Chondrocyte (in vitro differentiated cells): Measurements from ENCODE around the gene HTR6. TPM values are rescaled to one million over a fixed set of nuclear protein-coding genes. Genes with fewer than 3 reads are reported as not detected.

ENCODE experiments used
- DNase-seq: peaks from one replicate; pipeline ENCODE4 v3.0.0; 2021; ENCODE audit warnings: mixed read lengths, low spot score
- H3K27ac Mint-ChIP-seq: one replicate; pipeline ENCODE4 v1.8.0; 2021; ENCODE audit warnings: mild to moderate bottlenecking, moderate library complexity, mixed read lengths; ENCODE audit not compliant: unreplicated experiment
- H3K27me3 Mint-ChIP-seq: 2 replicates; pipeline ENCODE4 v1.8.0; 2021; ENCODE audit warnings: low read depth, mixed read lengths
- H3K36me3 Mint-ChIP-seq: 2 replicates; pipeline ENCODE4 v1.8.0; 2021; ENCODE audit warnings: low read depth, mixed read lengths
- H3K4me1 Mint-ChIP-seq: 2 replicates; pipeline ENCODE4 v1.8.0; 2021; ENCODE audit warnings: low read depth, mild to moderate bottlenecking, mixed read lengths
- H3K4me3 Mint-ChIP-seq: one replicate; pipeline ENCODE4 v1.8.0; 2021; ENCODE audit warnings: mild to moderate bottlenecking, moderate library complexity, mixed read lengths; ENCODE audit not compliant: unreplicated experiment
- H3K9me3 Mint-ChIP-seq: 2 replicates; pipeline ENCODE4 v1.8.0; 2021; ENCODE audit warnings: low read depth, mixed read lengths
- total RNA-seq: library from RNA; stranded (reverse); gene quantifications from 3 replicates; pipeline ENCODE4 v1.2.1, GENCODE V29; 2021
- TF ChIP-seq, protein P1 (sequence below): fragments of 200-600 bp; sonication (generic); IDR thresholded peaks from 2 replicates; pipeline ENCODE4 v1.5.0; 2021; ENCODE audit warnings: antibody characterized with exemption, mild to moderate bottlenecking, moderate library complexity

The HTR6 gene
- total RNA-seq, 1 donor from 2014 or later, result not detected

- TF ChIP-seq, protein P1, sequence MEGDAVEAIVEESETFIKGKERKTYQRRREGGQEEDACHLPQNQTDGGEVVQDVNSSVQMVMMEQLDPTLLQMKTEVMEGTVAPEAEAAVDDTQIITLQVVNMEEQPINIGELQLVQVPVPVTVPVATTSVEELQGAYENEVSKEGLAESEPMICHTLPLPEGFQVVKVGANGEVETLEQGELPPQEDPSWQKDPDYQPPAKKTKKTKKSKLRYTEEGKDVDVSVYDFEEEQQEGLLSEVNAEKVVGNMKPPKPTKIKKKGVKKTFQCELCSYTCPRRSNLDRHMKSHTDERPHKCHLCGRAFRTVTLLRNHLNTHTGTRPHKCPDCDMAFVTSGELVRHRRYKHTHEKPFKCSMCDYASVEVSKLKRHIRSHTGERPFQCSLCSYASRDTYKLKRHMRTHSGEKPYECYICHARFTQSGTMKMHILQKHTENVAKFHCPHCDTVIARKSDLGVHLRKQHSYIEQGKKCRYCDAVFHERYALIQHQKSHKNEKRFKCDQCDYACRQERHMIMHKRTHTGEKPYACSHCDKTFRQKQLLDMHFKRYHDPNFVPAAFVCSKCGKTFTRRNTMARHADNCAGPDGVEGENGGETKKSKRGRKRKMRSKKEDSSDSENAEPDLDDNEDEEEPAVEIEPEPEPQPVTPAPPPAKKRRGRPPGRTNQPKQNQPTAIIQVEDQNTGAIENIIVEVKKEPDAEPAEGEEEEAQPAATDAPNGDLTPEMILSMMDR, result no peak
- Mint-ChIP-seq H3K27me3 (no peaks in the 10 kb centered on the region), H3K9me3 (no peaks in the 10 kb centered on the region), H3K36me3 (peaks cover 10% of the 10 kb centered on the region), H3K4me1 (peaks cover 80% of the 10 kb centered on the region), H3K4me3 (no peak overlapping the region), H3K27ac (peak overlapping the region; percentile 37)
- no peak for DNase-seq
Measured at GRCh38 chr1:19619697-19620384, 44.8 kb upstream of the HTR6 start.

DNA sequence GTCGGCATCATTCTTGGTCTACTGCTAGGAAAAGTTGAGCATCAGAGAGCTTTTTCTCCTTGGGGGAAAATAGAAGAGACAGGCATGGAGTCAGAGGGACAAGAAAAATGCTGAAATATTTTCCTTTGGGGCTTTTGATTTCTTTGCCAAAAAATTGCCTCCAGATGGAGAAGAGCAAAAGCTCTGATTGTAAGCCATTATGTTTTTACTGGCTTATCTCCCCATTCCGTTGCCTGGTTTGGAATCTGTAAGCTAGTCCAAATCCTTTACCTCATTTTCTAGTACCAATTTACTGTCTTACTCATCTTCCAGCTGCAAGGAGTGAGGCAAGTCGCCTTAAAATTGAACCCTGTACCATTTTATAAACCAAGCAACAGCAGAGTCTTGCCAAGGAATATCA lies 43.9 kb upstream of the HTR6 start:
- Mint-ChIP-seq H3K9me3 (no peaks in the 10 kb centered on the region), H3K4me3 (no peak overlapping the region), H3K36me3 (peaks cover 6% of the 10 kb centered on the region), H3K27me3 (no peaks in the 10 kb centered on the region), H3K4me1 (peaks cover 72% of the 10 kb centered on the region), H3K27ac (peak overlapping the region; percentile 89)
- TF ChIP-seq, protein P1, result no peak
- no peak for DNase-seq

GRCh38 chr1:19621274-19621950 lies 43.3 kb upstream of the HTR6 start:
- Mint-ChIP-seq H3K4me1 (peaks cover 68% of the 10 kb centered on the region), H3K27me3 (no peaks in the 10 kb centered on the region), H3K27ac (peak overlapping the region; percentile 89), H3K9me3 (no peaks in the 10 kb centered on the region), H3K36me3 (peaks cover 8% of the 10 kb centered on the region), H3K4me3 (no peak overlapping the region)
- TF ChIP-seq, protein P1, result no peak
- DNase-seq, result no peak

DNA sequence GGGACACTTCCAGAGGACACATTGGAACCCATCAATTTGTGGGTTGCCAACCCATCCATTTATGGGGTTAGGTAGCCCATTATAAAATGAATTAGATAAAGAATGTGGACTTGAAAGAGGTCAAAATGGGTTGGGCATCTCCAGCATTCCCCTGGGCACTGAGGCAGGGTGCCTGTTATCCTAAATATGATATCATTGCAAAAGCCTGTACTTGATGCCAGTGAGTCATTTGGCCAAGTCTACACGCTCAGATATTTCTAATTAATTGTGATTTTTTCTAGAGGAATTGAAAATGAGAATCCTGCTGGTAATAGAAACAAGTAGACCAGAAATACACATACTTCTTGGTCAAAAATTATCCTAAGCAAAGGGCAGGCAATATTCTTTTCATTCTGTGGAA lies 42.5 kb upstream of the HTR6 start:
- H3K4me3 Mint-ChIP-seq, result no peak overlapping the region
- H3K27me3 Mint-ChIP-seq, result no peaks in the 10 kb centered on the region
- DNase-seq, result no peak
- H3K4me1 Mint-ChIP-seq, result peaks cover 60% of the 10 kb centered on the region
- H3K36me3 Mint-ChIP-seq, result peaks cover 10% of the 10 kb centered on the region
- TF ChIP-seq, protein P1, result no peak
- H3K27ac Mint-ChIP-seq, result peak overlapping the region; percentile 89
- H3K9me3 Mint-ChIP-seq, result no peaks in the 10 kb centered on the region

DNA sequence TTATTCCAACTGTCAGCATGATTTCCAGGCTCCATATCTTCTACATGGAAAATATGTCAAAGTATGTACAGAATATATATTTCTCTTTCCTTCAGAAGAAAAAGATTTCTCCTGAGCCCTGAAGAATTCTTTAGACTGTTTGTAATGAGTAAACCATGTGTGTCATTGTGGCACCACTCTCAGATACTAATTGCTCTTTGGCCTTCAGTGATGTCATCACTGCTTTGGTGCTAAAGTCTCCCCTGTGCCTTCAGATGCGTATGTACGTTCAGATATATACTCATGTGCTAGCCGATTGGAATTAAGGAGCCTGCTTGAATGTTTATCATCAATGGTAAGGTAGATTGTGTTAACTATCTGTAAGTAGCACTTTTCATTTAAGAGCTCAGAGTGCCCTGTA lies 41.2 kb upstream of the HTR6 start:
- H3K9me3 Mint-ChIP-seq, result no peaks in the 10 kb centered on the region
- peak overlapping the region; percentile 13 for H3K27ac Mint-ChIP-seq
- peaks cover 52% of the 10 kb centered on the region for H3K4me1 Mint-ChIP-seq
- H3K27me3 Mint-ChIP-seq, result no peaks in the 10 kb centered on the region
- peaks cover 14% of the 10 kb centered on the region for H3K36me3 Mint-ChIP-seq
- no peak overlapping the region for H3K4me3 Mint-ChIP-seq
- no peak for DNase-seq
- TF ChIP-seq, protein P1, result no peak
